GM18519 (cell line): Measurements from ENCODE around the gene IPO4.

Experiments used
- ATAC-seq: cut with Tn5 transposase; IDR thresholded peaks from one replicate; pipeline ENCODE4 v1.9.1; 2021; ENCODE audit warnings: mild to moderate bottlenecking, moderate library complexity; ENCODE audit not compliant: unreplicated experiment, low FRiP score

IPO4 gene

GRCh38 chr14:24178399-24179178, 10.0 kb downstream of the IPO4 start:
- no peak for ATAC-seq

- no peak for ATAC-seq
Observed at GRCh38 chr14:24177891-24178290, 10.7 kb downstream of the IPO4 start.

- no peak for ATAC-seq
Observed at GRCh38 chr14:24177041-24177825, 11.4 kb downstream of the IPO4 start.

DNA sequence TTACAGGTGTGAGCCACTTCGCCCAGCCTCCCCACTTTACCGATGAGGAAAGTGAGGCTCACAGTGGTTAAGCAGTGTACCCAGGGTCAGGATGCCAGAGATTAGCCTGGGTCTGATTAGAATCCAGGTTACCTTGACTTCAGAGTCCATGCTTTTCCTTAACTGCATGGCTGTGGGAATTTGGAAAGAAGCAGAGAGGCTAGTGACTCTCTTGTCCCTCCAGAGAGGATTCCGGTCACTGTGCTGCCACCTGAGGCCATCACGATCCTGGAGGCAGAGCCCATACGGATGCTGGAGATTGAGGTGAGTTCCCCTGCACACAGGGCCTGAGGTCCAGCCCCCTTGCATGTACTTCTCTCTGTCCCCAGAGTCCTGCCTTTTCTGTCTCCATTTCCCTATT, 12.0 kb downstream of the IPO4 start:
- no peak for ATAC-seq

- no peak for ATAC-seq
Observed at GRCh38 chr14:24172871-24173281, 15.7 kb downstream of the IPO4 start.

- ATAC-seq: no peak
Observed at GRCh38 chr14:24172261-24172860, 16.3 kb downstream of the IPO4 start.

DNA sequence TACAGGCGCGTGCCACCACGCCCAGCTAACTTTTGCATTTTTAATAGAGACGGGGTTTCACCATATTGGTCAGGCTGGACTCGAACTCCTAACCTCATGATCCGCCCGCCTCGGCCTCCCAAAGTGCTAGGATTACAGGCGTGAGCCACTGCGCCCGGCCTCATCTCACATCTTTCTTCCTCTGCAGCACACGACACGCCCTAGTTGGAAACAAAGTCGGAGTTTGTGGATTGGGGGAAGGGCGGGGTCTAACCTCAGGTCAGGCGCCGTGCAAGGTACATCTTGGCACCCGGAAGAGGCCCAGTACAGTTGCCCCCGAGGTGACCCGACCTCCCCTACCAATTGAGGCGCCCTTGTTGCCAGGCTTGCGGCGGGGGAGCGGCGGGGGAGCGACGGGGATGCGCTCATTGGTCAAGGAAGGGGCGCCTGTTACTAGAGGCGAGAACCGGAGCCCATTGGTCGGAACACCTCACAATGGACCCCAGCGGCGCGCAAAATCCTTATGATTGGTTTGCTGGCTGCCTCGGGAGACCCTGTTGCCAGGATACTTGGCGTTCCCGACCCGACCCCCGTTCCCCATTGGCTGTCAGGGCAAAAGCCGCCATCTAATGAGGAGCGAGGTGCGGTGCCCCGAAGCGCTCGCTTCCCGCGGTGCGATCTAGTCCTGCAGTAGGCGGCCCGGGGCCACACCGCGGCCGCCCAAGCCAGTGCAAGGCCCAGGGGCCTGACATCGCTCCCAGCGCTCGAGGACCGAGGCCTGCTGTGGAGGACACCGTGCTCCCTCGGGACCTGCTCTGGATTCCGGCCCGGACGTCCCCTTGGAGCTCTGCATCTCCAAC, 17.0 kb downstream of the IPO4 start, which contains the start of gene REC8:
Gene REC8 (plus strand): TSS at position 659 of the 839 bp plus-strand sequence. CDS start 473 bp downstream, outside the sequence.
- ATAC-seq: peak; percentile 51

- no peak for ATAC-seq
Observed at GRCh38 chr14:24167469-24168114, 21.0 kb downstream of the IPO4 start.

- ATAC-seq: no peak
Observed at GRCh38 chr14:24165785-24166184, 22.8 kb downstream of the IPO4 start.

- ATAC-seq: no peak
Observed at GRCh38 chr14:24164518-24164991, 24.1 kb downstream of the IPO4 start.

GRCh38 chr14:24162093-24162492, 26.5 kb downstream of the IPO4 start:
- no peak for ATAC-seq

GRCh38 chr14:24160850-24161804, 27.5 kb downstream of the IPO4 start, which contains the start of gene IRF9:
Gene IRF9, plus strand, starts transcription at chr14:24161265. Its CDS starts 880 bp downstream, at chr14:24162145.
- ATAC-seq: peak; percentile 58

GRCh38 chr14:24160499-24160849, 28.1 kb downstream of the IPO4 start:
- no peak for ATAC-seq

DNA sequence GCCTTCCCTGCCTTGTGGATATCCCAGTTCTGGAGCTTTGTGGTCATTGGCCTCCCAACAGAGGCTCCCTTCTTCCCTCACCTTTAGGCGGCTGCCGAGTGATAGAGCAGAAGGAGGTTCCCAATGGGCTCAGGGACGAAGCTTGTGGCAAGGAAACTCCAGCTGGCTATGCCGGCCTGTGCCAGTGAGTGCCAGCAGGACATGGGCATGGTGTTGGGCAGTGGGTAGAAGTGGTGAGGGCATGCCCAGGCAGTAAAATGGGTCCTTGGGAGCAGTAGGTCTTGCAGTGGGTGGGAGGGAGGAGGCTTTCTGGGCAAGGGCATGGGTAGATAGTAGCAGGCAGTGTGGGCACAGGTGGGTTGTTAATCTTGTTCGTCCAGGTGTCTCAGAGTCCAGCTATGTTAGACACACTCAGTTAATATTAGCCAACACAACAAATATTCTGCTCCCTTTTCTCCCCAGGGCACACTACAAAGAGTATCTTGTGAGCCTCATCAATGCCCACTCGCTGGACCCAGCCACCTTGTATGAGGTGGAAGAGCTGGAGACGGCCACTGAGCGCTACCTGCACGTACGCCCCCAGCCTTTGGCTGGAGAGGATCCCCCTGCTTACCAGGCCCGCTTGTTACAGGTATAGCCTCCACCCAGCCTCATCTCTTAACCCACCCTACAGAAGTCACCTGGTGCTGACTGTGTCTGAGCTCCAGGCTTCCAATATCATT, 28.7 kb downstream of the IPO4 start:
- ATAC-seq: no peak

GRCh38 chr14:24157331-24157730, 31.3 kb downstream of the IPO4 start:
- no peak for ATAC-seq

GRCh38 chr14:24156840-24157239, 31.8 kb downstream of the IPO4 start:
- ATAC-seq: no peak

GRCh38 chr14:24155100-24155499, 33.5 kb downstream of the IPO4 start:
- ATAC-seq: no peak
